Subcutaneous preadipocyte (primary cell): ENCODE results near the gene SCN1B. TPM values are rescaled to one million over a fixed set of nuclear protein-coding genes. Genes with fewer than 3 reads are reported as not detected.

ENCODE experiments used
- total RNA-seq: library from RNA; depleted of rRNA; stranded (reverse); fragments of >200 nt; gene quantifications from 2 replicates; pipeline ENCODE4 v1.2.3, GENCODE V29; 2012

Gene SCN1B
- total RNA-seq, result 2.2 TPM in 2 replicates

GRCh38 chr19:35030257-35031071 is at the start of gene SCN1B:
Gene SCN1B, plus strand, starts transcription at chr19:35030470. Its CDS starts 351 bp downstream, at chr19:35030821.

GRCh38 chr19:34999498-35000337 is 30.6 kb upstream of the SCN1B start, which contains the start of gene GRAMD1A:
Gene GRAMD1A, plus strand, starts transcription at chr19:35000323. Its CDS starts 156 bp downstream, at chr19:35000479.

GRCh38 chr19:35041548-35042055 is 11.3 kb downstream of the SCN1B start, which contains the start of gene HPN:
Gene HPN, plus strand, starts transcription at chr19:35041721. Its CDS starts 786 bp downstream, at chr19:35042507.

Other genes with a start within 250 kb of the SCN1B start
- gene ZNF30, start 103.6 kb upstream of the SCN1B start, total RNA-seq, result 2.6 and 2.7 TPM in 2 replicates
- gene ZNF792, start 66.2 kb upstream of the SCN1B start, total RNA-seq, result 3.1 and 3.7 TPM in 2 replicates
- gene GRAMD1A, start 30.1 kb upstream of the SCN1B start, total RNA-seq, result 21.3 and 31.5 TPM in 2 replicates
- gene HPN, start 11.3 kb downstream of the SCN1B start, total RNA-seq, result not detected in 2 replicates
- not detected in 2 replicates for gene FXYD3, start 85.4 kb downstream of the SCN1B start, total RNA-seq
- under 0.01 and 0.20 TPM in 2 replicates for gene LGI4, start 104.6 kb downstream of the SCN1B start, total RNA-seq
- gene FXYD1, start 108.4 kb downstream of the SCN1B start, total RNA-seq, result 1.5 TPM in 1 of 2 replicates, not detected in the other
- not detected in 2 replicates for gene FXYD7, start 112.8 kb downstream of the SCN1B start, total RNA-seq
- 64.9 and 80.5 TPM in 2 replicates for gene FXYD5, start 124.3 kb downstream of the SCN1B start, total RNA-seq
- not detected in 2 replicates for gene FAM187B, start 198.3 kb downstream of the SCN1B start, total RNA-seq
- gene LSR, start 218.5 kb downstream of the SCN1B start, total RNA-seq, result 0.73 and 0.98 TPM in 2 replicates
- gene USF2, start 238.5 kb downstream of the SCN1B start, total RNA-seq, result 53.6 and 59.4 TPM in 2 replicates